Islet precursor cell (in vitro differentiated cells): ENCODE measurements around the gene SEC24C.
"Not testable (repeated sequence)": the region's sequence is repeated elsewhere in the genome, so short reads cannot be mapped to it uniquely, and the experiment has no call there.

Experiments
- DNase-seq: peaks from one replicate; pipeline ENCODE4 v3.0.0-alpha.2; 2018

SEC24C gene, protein sequence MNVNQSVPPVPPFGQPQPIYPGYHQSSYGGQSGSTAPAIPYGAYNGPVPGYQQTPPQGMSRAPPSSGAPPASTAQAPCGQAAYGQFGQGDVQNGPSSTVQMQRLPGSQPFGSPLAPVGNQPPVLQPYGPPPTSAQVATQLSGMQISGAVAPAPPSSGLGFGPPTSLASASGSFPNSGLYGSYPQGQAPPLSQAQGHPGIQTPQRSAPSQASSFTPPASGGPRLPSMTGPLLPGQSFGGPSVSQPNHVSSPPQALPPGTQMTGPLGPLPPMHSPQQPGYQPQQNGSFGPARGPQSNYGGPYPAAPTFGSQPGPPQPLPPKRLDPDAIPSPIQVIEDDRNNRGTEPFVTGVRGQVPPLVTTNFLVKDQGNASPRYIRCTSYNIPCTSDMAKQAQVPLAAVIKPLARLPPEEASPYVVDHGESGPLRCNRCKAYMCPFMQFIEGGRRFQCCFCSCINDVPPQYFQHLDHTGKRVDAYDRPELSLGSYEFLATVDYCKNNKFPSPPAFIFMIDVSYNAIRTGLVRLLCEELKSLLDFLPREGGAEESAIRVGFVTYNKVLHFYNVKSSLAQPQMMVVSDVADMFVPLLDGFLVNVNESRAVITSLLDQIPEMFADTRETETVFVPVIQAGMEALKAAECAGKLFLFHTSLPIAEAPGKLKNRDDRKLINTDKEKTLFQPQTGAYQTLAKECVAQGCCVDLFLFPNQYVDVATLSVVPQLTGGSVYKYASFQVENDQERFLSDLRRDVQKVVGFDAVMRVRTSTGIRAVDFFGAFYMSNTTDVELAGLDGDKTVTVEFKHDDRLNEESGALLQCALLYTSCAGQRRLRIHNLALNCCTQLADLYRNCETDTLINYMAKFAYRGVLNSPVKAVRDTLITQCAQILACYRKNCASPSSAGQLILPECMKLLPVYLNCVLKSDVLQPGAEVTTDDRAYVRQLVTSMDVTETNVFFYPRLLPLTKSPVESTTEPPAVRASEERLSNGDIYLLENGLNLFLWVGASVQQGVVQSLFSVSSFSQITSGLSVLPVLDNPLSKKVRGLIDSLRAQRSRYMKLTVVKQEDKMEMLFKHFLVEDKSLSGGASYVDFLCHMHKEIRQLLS

DNA sequence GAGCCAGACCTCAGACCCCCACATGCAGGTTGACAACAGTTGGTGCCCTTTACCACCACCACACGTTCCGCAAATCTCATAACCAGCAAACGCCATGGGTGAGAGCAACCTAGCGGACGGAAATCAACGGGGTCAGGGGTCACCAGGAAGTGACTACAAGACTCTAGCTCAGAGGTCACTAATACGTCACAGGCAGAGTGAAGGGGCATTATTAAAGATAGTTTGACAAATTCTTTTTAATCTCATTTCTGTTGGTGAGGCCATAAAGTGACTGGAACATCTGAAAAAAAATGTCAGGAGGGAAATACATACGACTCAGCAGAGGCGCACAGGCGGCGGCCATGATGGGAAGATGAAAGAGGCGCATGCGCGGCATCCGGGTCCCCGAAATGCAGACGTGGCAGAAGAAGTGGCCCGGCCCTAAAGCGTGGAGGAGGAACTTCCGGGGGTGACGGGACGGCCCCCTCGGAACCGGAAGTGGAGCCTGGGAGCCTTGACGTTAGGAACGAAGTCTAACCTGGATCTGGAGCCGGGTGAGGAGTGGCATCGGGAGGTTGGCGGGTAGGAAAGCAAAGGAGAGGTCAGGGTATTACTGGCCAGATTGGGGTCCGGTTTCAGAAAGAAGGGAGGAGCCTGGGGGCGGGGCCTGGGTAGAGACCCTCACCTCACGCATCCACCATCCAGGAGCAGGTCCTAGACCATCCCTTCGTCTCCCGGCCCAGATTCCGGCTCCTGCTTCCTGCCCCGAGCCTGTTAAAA lies at the start of gene SEC24C:
Gene SEC24C (plus strand): TSS at position 468 of the 759 bp plus-strand sequence. CDS start 2,461 bp downstream, outside the sequence.
- DNase-seq, result peak; percentile 97

DNA sequence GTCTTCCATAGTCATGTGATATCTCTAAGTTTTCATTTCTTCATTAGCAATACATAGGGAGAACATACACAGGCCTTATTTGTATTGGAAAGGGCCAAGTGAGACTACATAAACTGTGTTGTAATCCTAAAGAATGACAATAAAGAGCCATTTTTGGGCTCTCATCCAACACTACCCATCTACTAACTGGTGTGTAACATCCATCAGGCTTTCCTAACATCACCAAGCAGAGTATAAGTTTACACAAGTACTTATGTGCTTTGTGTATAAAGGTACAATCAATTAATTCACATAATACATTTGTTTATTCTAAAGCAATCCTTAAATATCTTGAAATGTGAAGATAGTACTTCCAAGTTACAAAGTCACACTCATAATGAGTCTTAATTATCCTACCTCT lies 48.9 kb upstream of the SEC24C start:
- DNase-seq, result not testable (repeated sequence)

DNA sequence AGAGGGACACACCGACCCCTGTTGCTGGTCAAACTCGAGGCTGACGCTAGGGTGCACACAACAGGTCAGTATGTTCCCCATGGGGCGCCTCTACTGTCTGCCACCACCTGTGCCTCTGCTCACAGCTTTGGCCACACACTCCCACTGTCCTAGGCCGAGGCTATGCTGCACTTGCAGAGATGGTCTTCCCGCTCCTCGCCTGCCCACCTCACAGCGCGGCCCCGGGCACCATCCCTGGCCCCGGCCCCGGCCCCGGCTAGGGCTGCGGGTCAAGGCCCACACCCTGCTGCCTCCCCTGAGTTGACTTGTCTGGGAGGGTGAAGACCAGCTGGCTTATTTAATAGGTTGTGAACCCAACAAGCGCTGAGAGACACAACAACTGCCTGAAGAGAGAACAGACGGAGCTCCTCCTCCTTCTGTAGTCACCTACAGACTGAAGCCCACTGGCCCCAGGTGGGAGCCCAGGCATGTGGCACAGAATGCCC lies 46.5 kb upstream of the SEC24C start, which contains the start of gene AGAP5:
Gene AGAP5 (minus strand): TSS at position 435 of the 485 bp plus-strand sequence. CDS start 354 bp downstream, at position 81.
- DNase-seq, result not testable (repeated sequence)

DNA sequence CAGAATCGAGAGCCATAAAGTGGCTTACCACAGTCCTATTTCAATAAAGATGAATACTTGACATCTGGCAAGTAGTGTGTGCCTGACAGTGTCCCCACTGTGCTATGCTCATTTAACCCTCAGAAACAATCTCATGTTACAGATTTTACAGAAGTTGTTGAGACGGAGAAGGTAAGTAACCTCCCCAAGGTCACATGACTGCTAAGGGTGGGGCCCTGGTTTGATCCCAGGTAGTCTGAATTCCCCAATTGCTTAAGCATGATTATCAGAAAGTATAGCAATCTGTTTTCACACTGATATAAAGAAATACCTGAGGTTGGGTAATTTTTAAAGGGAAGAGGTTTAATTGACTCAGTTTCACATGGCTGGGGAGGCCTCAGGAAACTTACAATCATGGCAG lies 45.4 kb upstream of the SEC24C start:
- DNase-seq, result not testable (repeated sequence)

DNA sequence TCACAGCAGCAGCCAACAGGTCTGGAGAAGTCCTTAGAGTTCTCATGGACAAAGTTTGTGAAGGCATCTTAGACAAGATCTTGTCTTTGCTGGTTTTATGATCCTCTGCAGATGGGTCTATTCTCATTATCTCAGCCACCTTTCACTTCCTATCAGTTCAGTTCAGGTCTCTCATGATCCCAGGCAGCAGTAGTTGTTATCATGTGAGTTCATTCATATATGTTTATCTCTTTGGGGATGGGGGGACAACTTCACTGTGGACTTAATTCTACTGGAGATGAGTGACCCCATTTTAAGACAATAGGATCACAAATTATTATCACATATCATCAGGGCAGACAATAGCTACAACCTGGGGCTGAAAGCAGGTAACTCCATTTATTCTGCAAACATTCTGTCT lies 40.2 kb upstream of the SEC24C start:
- not testable (repeated sequence) for DNase-seq

DNA sequence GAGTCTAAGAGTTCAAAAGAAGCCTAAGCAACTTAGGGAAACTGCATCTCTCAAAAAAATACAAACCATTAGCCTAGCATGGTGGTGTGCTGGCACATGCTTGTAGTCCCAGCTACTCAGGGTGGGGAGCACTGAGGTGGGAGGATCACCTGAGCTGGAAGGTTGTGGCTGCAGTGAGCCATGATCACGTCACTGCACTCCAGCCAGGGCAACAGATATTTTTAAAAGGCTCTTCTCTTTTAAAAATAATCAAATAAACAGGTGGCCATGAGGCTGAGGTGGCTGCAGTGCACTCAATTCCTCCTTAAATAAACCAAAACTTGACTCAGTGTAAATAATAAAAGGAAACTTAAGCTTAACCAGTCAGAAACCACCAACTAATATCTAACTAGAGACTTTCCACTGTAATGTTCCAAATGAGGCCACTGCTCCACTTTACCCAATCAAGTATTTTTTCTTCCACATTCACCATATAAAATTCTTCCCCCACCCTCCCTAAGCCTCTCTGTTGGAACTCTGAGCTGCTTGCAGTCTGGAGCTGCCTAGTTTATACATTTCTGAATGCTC lies 38.6 kb upstream of the SEC24C start:
- DNase-seq, result not testable (repeated sequence)

DNA sequence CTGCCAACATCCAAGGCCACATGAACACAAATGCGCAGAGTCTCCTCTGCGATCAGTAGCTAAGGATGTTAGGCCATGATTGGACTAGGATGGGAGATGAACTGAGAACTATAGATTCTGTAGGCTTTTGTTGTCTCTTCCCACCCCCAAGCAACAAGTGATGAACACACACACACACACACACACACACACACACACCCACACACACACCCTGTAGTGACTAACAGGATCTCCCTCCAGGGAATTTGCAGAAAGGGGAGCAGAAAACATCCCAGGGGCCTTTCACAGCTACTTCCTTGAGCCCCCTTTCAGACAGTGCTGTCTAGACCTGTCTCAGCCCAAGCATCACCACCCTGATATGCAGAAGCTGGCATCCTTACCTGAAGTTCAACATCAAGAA lies 37.7 kb upstream of the SEC24C start:
- not testable (repeated sequence) for DNase-seq

DNA sequence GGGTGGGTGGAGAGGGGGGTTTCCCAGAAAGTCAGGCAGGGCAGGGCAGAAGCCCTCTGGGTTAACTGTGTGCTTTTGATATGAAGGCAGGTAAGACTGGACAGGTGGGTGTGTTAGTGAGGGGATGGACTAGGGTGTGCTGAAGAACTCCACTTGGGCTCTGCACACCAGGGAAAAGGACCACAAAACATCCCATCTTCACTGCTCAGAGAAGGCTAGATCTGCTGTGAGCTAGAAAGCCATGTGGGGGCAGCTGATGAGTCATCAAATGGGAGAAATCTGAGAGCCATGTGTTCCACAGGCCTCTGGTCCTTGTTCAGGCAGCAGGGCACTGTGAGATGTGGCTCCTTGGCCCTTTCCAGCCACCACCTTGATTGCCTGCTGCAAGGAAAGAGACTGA lies 36.5 kb upstream of the SEC24C start:
- DNase-seq, result not testable (repeated sequence)

DNA sequence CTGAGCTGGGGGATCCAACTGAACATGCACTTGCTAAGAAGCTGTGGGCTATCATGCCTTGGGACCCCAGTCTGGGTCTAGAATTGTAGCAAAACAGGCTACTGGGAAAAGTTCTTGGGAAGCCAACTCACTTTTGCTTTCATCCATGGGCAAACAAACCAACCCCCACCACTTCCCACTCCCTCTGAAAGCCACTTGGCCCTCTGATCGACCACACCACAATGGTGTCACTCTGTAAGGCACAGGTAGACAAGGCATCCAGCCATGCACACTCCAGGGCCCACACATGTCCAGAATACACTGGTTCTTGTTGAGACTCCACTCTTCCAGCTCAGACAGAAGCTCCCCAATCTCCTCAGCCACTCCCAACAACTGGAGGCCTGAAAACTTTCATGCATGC lies 36.0 kb upstream of the SEC24C start:
- DNase-seq, result not testable (repeated sequence)

DNA sequence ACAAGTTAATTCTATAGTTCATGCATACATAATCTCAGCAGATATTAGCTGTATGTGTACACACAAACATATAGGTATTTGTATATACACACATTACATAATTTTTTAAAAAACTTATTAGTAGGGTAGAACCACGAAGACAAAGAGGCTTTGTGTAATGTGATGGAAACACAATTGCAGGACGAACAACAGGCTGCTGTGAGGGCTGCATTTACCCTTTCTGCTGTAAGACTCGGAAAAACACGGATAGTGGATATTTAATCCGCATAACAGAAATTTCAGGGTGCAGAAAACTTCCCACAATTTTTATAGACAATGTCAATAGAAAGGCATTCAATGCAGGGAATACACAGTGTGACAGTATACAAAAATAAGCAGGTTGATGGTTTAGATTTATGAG lies 32.5 kb upstream of the SEC24C start:
- not testable (repeated sequence) for DNase-seq

DNA sequence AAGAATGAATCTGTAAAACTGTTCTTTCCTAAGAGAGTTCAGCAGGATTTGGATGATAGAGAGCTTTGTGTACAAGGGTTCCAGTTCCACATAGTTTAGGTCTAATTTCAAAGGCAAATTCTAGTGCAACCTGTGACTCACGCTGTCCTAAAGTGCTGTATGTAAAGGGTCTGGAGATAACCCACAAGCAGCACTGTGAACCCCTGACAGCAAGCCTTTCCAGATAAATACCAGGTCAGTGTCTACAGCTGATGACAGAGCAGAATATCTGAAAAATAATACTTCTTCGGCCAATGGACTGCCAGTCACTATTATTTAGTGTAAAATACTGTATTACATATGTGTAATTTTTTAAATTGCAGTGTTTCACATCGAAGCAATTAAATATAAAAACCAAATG lies 30.3 kb upstream of the SEC24C start:
- peak; percentile 76 for DNase-seq

DNA sequence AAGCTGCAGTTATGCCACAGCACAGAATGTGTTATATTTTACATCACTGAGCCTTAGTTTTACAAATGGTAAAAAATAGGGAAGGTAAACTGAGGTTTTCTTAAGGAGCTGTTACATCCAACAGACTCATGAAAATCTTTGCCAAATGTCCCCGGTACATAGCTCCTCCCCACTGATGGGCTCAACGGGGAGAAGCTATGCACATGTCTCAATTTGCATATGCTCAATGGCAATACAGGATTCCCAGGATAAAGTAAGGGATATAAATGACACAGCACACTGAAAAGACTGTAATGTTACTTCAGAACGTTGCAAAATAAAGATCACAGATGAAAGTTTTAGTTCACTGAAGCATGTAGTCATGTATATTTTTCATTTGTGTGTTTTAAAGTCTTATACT lies 29.7 kb upstream of the SEC24C start:
- not testable (repeated sequence) for DNase-seq

DNA sequence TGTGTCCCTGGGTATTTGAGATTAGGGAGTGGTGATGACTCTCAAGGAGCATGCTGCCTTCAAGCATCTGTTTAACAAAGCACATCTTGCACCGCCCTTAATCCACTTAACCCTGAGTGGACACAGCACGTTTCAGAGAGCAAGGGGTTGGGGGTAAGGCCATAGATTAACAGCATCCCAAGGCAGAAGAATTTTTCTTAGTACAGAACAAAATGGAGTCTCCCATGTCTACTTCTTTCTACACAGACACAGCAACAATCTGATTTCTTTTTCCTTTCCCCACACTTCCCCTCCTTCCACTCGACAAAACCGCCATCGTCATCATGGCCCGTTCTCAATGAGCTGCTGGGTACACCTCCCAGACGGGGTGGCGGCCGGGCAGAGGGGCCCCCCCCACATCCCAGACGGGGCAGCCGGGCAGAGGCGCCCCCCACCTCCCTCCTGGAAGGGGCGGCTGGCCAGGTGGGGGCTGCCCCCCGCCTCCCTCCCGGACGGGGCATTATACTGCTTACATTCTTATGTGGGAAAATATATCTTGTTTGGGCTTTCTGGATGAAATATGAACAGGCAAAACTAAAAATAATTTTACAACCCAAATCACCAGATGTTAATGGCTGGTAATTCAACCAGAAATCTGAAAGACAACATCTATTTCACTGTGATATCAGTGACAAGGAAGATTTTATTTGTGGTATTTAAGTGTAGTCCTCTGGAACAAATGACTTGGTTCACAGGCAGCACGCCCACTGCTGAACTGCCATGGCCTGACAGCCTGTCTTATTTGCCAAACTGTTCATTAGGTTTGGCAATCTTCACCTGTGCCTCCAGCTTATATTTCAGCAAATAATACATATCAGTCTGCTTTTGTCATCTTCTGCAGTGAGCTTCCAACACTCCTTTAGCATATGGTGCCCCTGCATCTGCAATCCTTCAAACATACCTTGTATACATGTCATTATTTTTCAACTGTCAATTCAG lies 28.7 kb upstream of the SEC24C start:
- DNase-seq, result not testable (repeated sequence)

DNA sequence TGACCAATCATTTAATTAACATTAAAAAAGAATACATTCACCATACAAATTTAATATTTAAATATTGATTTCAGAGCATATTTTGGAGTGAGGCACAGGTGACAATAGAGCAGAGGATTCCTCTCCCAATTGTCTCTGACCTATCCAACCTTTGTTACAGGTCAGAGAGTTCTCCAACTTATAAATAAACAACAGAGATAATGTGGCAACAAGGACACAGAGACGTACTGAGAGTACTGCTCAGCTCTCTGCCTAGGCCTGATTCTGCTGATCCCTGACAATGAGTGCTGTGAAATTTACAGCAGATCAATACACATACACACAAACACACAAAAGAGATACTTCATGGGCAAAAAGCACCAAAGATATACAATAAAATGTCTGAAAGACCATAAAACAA lies 27.9 kb upstream of the SEC24C start:
- DNase-seq, result no peak

DNA sequence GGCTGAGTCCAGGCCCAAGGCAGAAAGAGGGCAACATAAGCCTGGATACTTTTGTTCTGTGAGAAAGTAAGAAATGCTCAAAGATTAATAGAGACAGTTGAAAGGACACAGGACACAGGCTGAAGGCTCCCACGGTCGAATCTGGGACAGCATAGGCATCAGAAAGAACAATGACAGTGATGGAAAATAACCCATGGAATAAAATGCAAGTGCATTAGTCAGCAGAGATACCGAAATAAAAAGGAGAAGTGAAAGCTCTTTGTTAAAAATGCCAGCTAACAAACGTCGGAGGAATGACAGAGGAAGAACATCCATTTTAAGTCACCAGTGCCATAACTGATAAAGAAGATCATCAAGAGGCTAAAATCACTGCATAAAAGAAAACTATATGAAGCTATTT lies 26.6 kb upstream of the SEC24C start:
- DNase-seq, result no peak

DNA sequence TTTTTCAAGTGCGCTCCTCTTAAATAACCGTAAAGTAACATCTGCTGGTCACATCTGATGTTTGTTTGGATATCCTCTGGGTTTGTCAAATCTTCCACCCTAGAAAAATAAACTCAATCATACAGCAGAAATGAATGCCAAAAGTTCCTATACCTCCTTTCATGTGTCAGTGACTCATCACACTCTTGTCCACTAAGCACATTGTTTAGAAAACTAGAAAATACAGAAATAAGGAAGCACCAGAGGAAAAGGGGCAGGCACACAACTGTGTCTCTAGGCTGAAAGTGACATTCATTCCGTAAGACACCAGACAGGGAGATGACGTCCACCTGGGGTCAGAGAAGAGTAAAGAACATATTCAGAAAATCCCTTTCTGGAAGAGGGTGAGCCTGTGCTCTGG lies 23.6 kb upstream of the SEC24C start:
- not testable (repeated sequence) for DNase-seq

DNA sequence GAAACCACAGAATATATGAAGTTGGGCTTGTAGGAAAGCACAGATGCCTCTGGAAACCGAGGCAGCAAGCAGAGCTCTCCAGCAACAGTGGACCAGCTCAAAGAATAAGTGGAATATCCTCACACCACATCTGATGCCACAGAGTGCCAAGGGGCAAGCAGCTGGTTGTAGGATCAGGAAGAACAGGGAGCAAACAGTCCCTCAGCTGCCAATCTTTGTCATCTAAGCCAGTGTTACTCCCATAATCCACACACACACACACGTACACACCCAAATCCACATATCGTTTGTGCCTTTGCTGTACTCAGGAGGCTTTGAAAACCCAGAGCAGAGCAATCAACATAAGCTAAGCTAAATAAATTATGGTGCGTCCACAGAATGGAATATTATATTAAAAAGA lies 20.7 kb upstream of the SEC24C start:
- no peak for DNase-seq

DNA sequence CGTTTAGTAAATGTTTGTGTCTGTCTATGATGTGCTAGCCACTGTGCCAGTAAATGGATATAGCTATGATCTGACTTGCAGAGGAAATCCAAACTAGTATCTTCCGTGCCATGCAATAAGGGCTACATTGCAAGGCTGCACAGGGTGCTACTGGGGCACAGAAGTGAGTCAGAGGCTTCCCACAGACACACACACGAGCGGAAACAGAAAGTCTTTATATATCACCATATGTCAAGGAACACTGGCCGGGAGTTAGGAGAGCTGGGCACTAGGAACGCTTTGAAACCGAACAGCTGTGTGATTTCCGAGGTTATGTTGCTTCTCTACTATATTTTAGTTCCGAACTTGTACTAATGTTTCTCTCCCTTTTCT lies 14.4 kb upstream of the SEC24C start:
- not testable (repeated sequence) for DNase-seq

DNA sequence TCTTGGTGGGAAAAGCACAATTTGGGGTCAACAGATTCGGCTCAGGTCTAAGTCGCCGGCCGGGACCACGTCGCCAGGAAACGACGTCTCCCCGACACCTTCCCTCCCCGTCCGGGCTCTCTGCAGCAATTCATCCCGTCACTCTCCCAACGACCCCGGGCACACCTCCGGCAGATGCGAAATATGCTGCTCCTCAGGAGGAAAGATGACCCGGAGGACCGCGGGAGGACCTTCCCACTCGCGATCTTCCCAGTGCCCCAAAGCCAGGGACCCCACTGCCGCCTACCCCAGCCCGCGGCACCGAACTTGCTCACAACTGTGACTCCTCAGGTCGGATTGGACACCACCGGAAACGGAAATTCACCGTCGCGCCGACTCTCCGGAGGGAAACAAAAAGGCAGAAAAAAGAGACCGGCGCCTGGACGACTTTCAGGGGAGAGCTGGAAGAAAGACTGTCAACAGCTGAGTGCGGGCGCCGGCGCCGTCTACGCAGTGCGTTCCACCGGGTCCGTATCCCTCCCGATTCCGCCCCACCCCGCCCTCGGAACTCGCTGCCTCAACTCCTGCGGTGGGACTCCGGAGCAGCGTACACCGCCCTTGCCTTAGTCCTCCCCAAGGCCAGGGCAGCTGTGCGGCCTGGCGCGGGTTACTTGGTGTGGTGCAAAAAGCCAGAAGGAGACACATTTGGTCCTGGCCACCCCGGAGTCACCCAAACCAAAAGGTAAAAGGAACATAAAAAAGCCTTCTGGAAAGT lies 13.8 kb upstream of the SEC24C start:
- peak; percentile 98 for DNase-seq
